ENCODE results near the gene KYNU. TPM values are rescaled to one million over a fixed set of nuclear protein-coding genes. Genes with fewer than 3 reads are reported as not detected.
"Not testable (repeated sequence)": the region's sequence is repeated elsewhere in the genome, so short reads cannot be mapped to it uniquely, and the experiment has no call there.

KYNU gene
- total RNA-seq, 1 experiment from 2014 or later = not detected

GRCh38 chr2:142863485-142863961 is 13.9 kb upstream of the KYNU start:
- H3K27ac ChIP-seq = peak overlapping the region; percentile 15; the same call in 1 of the 2 replicates

GRCh38 chr2:142864605-142865004 is 12.9 kb upstream of the KYNU start:
- H3K27me3 ChIP-seq (replicated peaks); H3K4me3 ChIP-seq; H3K27ac ChIP-seq; H3K9me3 ChIP-seq (replicated peaks); DNase-seq (ENCODE audit: low read depth in 1 of 2, low spot score in 2 of 2); H3K36me3 ChIP-seq: not testable (repeated sequence)
- peaks cover 20% of the 10 kb centered on the region for H3K4me1 ChIP-seq (replicated peaks)

More at GRCh38 chr2:142863485-142863961, 13.9 kb upstream of the KYNU start:
- Histone ChIP-seq H3K9me3 (replicated peaks) (no peaks in the 10 kb centered on the region), H3K36me3 (no peaks in the 10 kb centered on the region), H3K4me3 (no peak overlapping the region), H3K4me1 (replicated peaks) (peaks cover 19% of the 10 kb centered on the region), H3K27me3 (replicated peaks) (no peaks in the 10 kb centered on the region; the same call in 1 of the 2 replicates)
- DNase-seq (ENCODE audit: low read depth in 1 of 2, low spot score in 2 of 2) = peak; percentile 53 to 80

- Histone ChIP-seq H3K27ac (no peak overlapping the region), H3K27me3 (replicated peaks) (no peaks in the 10 kb centered on the region), H3K4me1 (replicated peaks) (peaks cover 20% of the 10 kb centered on the region), H3K36me3 (no peaks in the 10 kb centered on the region), H3K9me3 (replicated peaks) (no peaks in the 10 kb centered on the region), H3K4me3 (no peak overlapping the region)
- DNase-seq (ENCODE audit: low read depth in 1 of 2, low spot score in 2 of 2) = no peak
Observed at GRCh38 chr2:142865924-142866323, 11.5 kb upstream of the KYNU start.

- H3K4me1 ChIP-seq (replicated peaks) = peaks cover 20% of the 10 kb centered on the region
- no peaks in the 10 kb centered on the region for H3K27me3 ChIP-seq (replicated peaks)
- no peak overlapping the region for H3K27ac ChIP-seq
- H3K9me3 ChIP-seq (replicated peaks) = no peaks in the 10 kb centered on the region
- no peak overlapping the region for H3K4me3 ChIP-seq
- no peak for DNase-seq (ENCODE audit: low read depth in 1 of 2, low spot score in 2 of 2)
- H3K36me3 ChIP-seq = no peaks in the 10 kb centered on the region
Observed at GRCh38 chr2:142866426-142866825, 11.0 kb upstream of the KYNU start.

- Histone ChIP-seq H3K4me3 (no peak overlapping the region), H3K9me3 (replicated peaks) (no peaks in the 10 kb centered on the region), H3K27me3 (replicated peaks) (no peaks in the 10 kb centered on the region), H3K4me1 (replicated peaks) (peaks cover 20% of the 10 kb centered on the region), H3K36me3 (no peaks in the 10 kb centered on the region), H3K27ac (no peak overlapping the region)
- DNase-seq (ENCODE audit: low read depth in 1 of 2, low spot score in 2 of 2) = no peak
Observed at GRCh38 chr2:142867136-142867535, 10.3 kb upstream of the KYNU start.

- Histone ChIP-seq H3K9me3 (replicated peaks) (no peaks in the 10 kb centered on the region), H3K27ac (no peak overlapping the region), H3K36me3 (no peaks in the 10 kb centered on the region), H3K27me3 (replicated peaks) (no peaks in the 10 kb centered on the region), H3K4me1 (replicated peaks) (peaks cover 22% of the 10 kb centered on the region), H3K4me3 (no peak overlapping the region)
- peak; percentile 9 to 44 for DNase-seq (ENCODE audit: low read depth in 1 of 2, low spot score in 2 of 2)
Observed at GRCh38 chr2:142868229-142868762, 9.2 kb upstream of the KYNU start.

- not testable (repeated sequence) for H3K9me3 ChIP-seq (replicated peaks); DNase-seq (ENCODE audit: low read depth in 1 of 2, low spot score in 2 of 2); H3K4me3 ChIP-seq; H3K27ac ChIP-seq; H3K27me3 ChIP-seq (replicated peaks); H3K36me3 ChIP-seq
- H3K4me1 ChIP-seq (replicated peaks) = peaks cover 25% of the 10 kb centered on the region
Observed at GRCh38 chr2:142869065-142869460, 8.4 kb upstream of the KYNU start.

- no peak overlapping the region for H3K27ac ChIP-seq
- no peak overlapping the region for H3K4me3 ChIP-seq
- H3K4me1 ChIP-seq (replicated peaks) = peaks cover 28% of the 10 kb centered on the region
- no peaks in the 10 kb centered on the region for H3K9me3 ChIP-seq (replicated peaks)
- no peak for DNase-seq (ENCODE audit: low read depth in 1 of 2, low spot score in 2 of 2)
- H3K36me3 ChIP-seq = no peaks in the 10 kb centered on the region
- H3K27me3 ChIP-seq (replicated peaks) = no peaks in the 10 kb centered on the region
Observed at GRCh38 chr2:142869461-142870106, 7.9 kb upstream of the KYNU start.

- H3K4me3 ChIP-seq = no peak overlapping the region
- no peaks in the 10 kb centered on the region for H3K27me3 ChIP-seq (replicated peaks)
- H3K27ac ChIP-seq = no peak overlapping the region
- DNase-seq (ENCODE audit: low read depth in 1 of 2, low spot score in 2 of 2) = no peak
- no peaks in the 10 kb centered on the region for H3K9me3 ChIP-seq (replicated peaks)
- no peaks in the 10 kb centered on the region for H3K36me3 ChIP-seq
- H3K4me1 ChIP-seq (replicated peaks) = peaks cover 36% of the 10 kb centered on the region
Observed at GRCh38 chr2:142870526-142870925, 6.9 kb upstream of the KYNU start.

GRCh38 chr2:142871396-142871795 is 6.1 kb upstream of the KYNU start:
- Histone ChIP-seq H3K27me3 (replicated peaks) (no peaks in the 10 kb centered on the region), H3K27ac (no peak overlapping the region), H3K4me3 (no peak overlapping the region), H3K36me3 (no peaks in the 10 kb centered on the region), H3K4me1 (replicated peaks) (peaks cover 36% of the 10 kb centered on the region), H3K9me3 (replicated peaks) (no peaks in the 10 kb centered on the region)
- DNase-seq (ENCODE audit: low read depth in 1 of 2, low spot score in 2 of 2) = no peak

- H3K36me3 ChIP-seq = no peaks in the 10 kb centered on the region
- H3K4me1 ChIP-seq (replicated peaks) = peaks cover 31% of the 10 kb centered on the region
- H3K27ac ChIP-seq = peak overlapping the region; percentile 72
- H3K9me3 ChIP-seq (replicated peaks) = no peaks in the 10 kb centered on the region
- DNase-seq (ENCODE audit: low read depth in 1 of 2, low spot score in 2 of 2) = peak in 1 of 2 experiments; percentile 66
- no peak overlapping the region for H3K4me3 ChIP-seq
- no peaks in the 10 kb centered on the region for H3K27me3 ChIP-seq (replicated peaks)
Observed at GRCh38 chr2:142872882-142873724, 4.4 kb upstream of the KYNU start.

GRCh38 chr2:142873831-142874287 is 3.6 kb upstream of the KYNU start:
- Histone ChIP-seq H3K27me3 (replicated peaks) (no peaks in the 10 kb centered on the region), H3K4me3 (no peak overlapping the region), H3K36me3 (no peaks in the 10 kb centered on the region), H3K4me1 (replicated peaks) (peaks cover 26% of the 10 kb centered on the region), H3K9me3 (replicated peaks) (no peaks in the 10 kb centered on the region), H3K27ac (peak overlapping the region; percentile 72)
- DNase-seq (ENCODE audit: low read depth in 1 of 2, low spot score in 2 of 2) = no peak

- Histone ChIP-seq H3K27ac (peak overlapping the region; percentile 72), H3K4me1 (replicated peaks) (peaks cover 26% of the 10 kb centered on the region), H3K27me3 (replicated peaks) (no peaks in the 10 kb centered on the region), H3K36me3 (no peaks in the 10 kb centered on the region), H3K4me3 (no peak overlapping the region), H3K9me3 (replicated peaks) (no peaks in the 10 kb centered on the region)
- DNase-seq (ENCODE audit: low read depth in 1 of 2, low spot score in 2 of 2) = peak; percentile 50 to 62
Observed at GRCh38 chr2:142874293-142874814, 3.1 kb upstream of the KYNU start.

- Histone ChIP-seq H3K36me3 (no peaks in the 10 kb centered on the region), H3K9me3 (replicated peaks) (no peaks in the 10 kb centered on the region), H3K27me3 (replicated peaks) (no peaks in the 10 kb centered on the region), H3K4me3 (no peak overlapping the region), H3K4me1 (replicated peaks) (peaks cover 28% of the 10 kb centered on the region), H3K27ac (no peak overlapping the region)
- DNase-seq (ENCODE audit: low read depth in 1 of 2, low spot score in 2 of 2) = no peak
Observed at GRCh38 chr2:142875010-142875409, 2.5 kb upstream of the KYNU start.
